OCI-LY7 (cell line): ENCODE measurements around the gene KAZN. TPM values are rescaled to one million over a fixed set of nuclear protein-coding genes. Genes with fewer than 3 reads are reported as not detected.

Source experiments
- BruUV-seq: library from RNA; stranded (reverse); fragments of 400-500 nt; replicated peaks from 2 replicates; lab custom pipeline; 2021; lab: Mats Ljungman, UMichigan
- CTCF ChIA-PET: fragments of 300-600 bp; sonication (Branson Sonifier 250); formaldehyde crosslinking; loops from one replicate; lab custom pipeline; 2022; ENCODE audit warnings: antibody characterized with exemption; ENCODE audit not compliant: unreplicated experiment; lab: Charles Lee
- POLR2A ChIA-PET: fragments of 300-600 bp; sonication (Branson Sonifier 250); formaldehyde crosslinking; loops from one replicate; lab custom pipeline; 2022; ENCODE audit warnings: antibody characterized with exemption; lab: Charles Lee
- DNase-seq: peaks from one replicate; pipeline ENCODE4 v3.0.0-alpha.2; 2015; ENCODE audit warnings: low spot score
- H2AFZ ChIP-seq: fragments of 200-600 bp; sonication (generic), shearing (Covaris generic); 2 replicates; pipeline ENCODE4 v1.6.1; 2014; ENCODE audit warnings: mild to moderate bottlenecking, antibody characterized with exemption, low read length, moderate library complexity
- H3K27ac ChIP-seq: fragments of 200-600 bp; sonication (generic); 2 replicates; pipeline ENCODE4 v1.5.1; 2014; ENCODE audit warnings: mixed run types, low read depth, mild to moderate bottlenecking, moderate library complexity, low read length, inconsistent platforms; ENCODE audit not compliant: poor library complexity, severe bottlenecking
- H3K36me3 ChIP-seq: fragments of 200-600 bp; sonication (generic); 2 replicates; pipeline ENCODE4 v1.6.1; 2014; ENCODE audit warnings: mild to moderate bottlenecking, antibody characterized with exemption, low read length, moderate library complexity, mixed read lengths; ENCODE audit not compliant: insufficient read depth
- H3K4me1 ChIP-seq: fragments of 200-600 bp; sonication (generic); 2 replicates; pipeline ENCODE4 v1.5.1; 2014; ENCODE audit warnings: mild to moderate bottlenecking, low read length; ENCODE audit not compliant: insufficient read depth, poor library complexity, severe bottlenecking
- H3K4me2 ChIP-seq: fragments of 200-600 bp; sonication (generic); 2 replicates; pipeline ENCODE4 v1.6.1; 2014; ENCODE audit warnings: mild to moderate bottlenecking, low read length
- H3K4me3 ChIP-seq: fragments of 200-600 bp; sonication (generic); 2 replicates; pipeline ENCODE4 v1.5.1; 2014; ENCODE audit warnings: mild to moderate bottlenecking, low read depth, low read length; ENCODE audit not compliant: poor library complexity, severe bottlenecking
- H3K79me2 ChIP-seq: fragments of 200-600 bp; sonication (generic); 2 replicates; pipeline ENCODE4 v1.6.1; 2016; ENCODE audit warnings: low read depth, mild to moderate bottlenecking, low read length, moderate library complexity, mixed read lengths; ENCODE audit not compliant: insufficient read depth
- H3K9me2 ChIP-seq: fragments of 200-600 bp; sonication (generic); 2 replicates; pipeline ENCODE4 v1.6.1; 2016; ENCODE audit warnings: mild to moderate bottlenecking, low read length, mixed read lengths; ENCODE audit not compliant: insufficient read depth
- H3K9me3 ChIP-seq: fragments of 200-600 bp; sonication (generic); 2 replicates; pipeline ENCODE4 v1.6.1; 2014; ENCODE audit warnings: mild to moderate bottlenecking, mixed run types, low read length, mixed read lengths
- H4K20me1 ChIP-seq: fragments of 200-600 bp; sonication (generic); 2 replicates; pipeline ENCODE4 v1.6.1; 2014; ENCODE audit warnings: mild to moderate bottlenecking, antibody characterized with exemption, low read length, moderate library complexity, mixed read lengths; ENCODE audit not compliant: insufficient read depth
- EZH2phosphoT487 ChIP-seq: fragments of 200-600 bp; sonication (generic); IDR thresholded peaks from 2 replicates; pipeline ENCODE4 v1.6.1; 2018; ENCODE audit warnings: low read depth, borderline replicate concordance, mild to moderate bottlenecking, mixed run types, antibody characterized with exemption, low read length, moderate library complexity, mixed read lengths
- intact Hi-C: fragments of 100-400 bp; cut with micrococcal nuclease; formaldehyde crosslinking; loops from one replicate; pipeline ENCODE4 v1.10.0; 2022; ENCODE audit not compliant: unreplicated experiment
- total RNA-seq, 2 experiments: library from RNA; depleted of rRNA in 1 of 2; stranded (reverse); fragments of >200 nt in 1 of 2; shearing (Covaris generic) in 1 of 2; gene quantifications; 2 replicates each; pipeline ENCODE4 v1.2.3, GENCODE V29; 2014 to 2022
- TF ChIP-seq, protein P1 (sequence below): fragments of 200-600 bp; sonication (generic); conservative IDR thresholded peaks from 2 replicates; pipeline ENCODE4 v1.5.1; 2014; ENCODE audit warnings: mild to moderate bottlenecking, antibody characterized with exemption, low read length, moderate library complexity, mixed read lengths

KAZN gene
- total RNA-seq, 2 experiments from 2014 or later: 0.40 to 2.4 TPM

DNA sequence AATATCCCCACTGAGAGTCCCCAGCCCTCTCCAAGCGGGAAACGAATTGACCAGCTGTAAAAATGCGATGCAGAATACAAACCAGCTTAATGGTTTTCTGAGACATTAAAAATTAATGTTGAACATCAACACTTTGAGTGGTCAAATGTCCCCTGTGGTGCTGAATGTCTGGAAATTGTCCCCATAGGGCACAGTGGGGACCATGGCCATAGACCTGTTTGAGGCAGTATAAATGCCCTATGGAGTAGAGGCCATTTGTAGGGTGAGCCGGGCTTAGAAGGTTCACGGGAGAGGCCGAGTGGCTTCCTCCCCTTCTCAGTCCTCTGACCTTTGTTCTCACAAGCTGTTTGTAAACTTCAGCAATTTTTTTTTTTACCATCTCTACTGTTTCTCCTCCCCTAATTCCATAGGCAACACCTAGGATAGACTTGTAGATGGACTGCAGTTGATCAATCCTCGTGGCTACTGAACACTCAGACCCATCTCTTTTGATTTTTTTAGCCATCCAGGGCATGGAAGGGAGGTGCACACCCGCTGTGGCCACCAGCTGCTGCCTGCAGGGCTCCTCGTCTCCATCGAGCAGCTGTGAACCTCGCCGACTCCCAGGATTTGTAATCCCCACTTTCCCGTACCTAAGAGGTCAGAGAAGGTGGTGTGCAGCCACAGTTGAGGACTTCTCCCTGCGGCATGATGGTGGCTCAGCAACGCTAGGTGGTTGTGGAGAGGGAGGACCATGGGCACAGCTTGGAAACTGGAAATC lies 41.0 kb downstream of the KAZN start:
- no peak for DNase-seq
- no peak overlapping the region for H3K4me3 ChIP-seq
- no peaks in the 10 kb centered on the region for H3K79me2 ChIP-seq
- H3K4me1 ChIP-seq: no peaks in the 10 kb centered on the region
- ChIA-PET CTCF (interaction anchor here (1.0 kb wide), 1 partner anchor 55 kb away, joined by 4 read pairs; no protein-coding TSS in a partner anchor), POLR2A (no interaction called here)
- H3K36me3 ChIP-seq: no peaks in the 10 kb centered on the region
- no peaks in the 10 kb centered on the region for H4K20me1 ChIP-seq
- no peak overlapping the region for H3K4me2 ChIP-seq
- intact Hi-C loops: no loop called here
- no peaks in the 10 kb centered on the region for H3K9me2 ChIP-seq
- H3K9me3 ChIP-seq: peaks cover 6% of the 10 kb centered on the region; the same call in 1 of the 2 replicates
- BruUV-seq: no TSS peak
- H3K27ac ChIP-seq: no peak overlapping the region
- TF ChIP-seq, protein P1, sequence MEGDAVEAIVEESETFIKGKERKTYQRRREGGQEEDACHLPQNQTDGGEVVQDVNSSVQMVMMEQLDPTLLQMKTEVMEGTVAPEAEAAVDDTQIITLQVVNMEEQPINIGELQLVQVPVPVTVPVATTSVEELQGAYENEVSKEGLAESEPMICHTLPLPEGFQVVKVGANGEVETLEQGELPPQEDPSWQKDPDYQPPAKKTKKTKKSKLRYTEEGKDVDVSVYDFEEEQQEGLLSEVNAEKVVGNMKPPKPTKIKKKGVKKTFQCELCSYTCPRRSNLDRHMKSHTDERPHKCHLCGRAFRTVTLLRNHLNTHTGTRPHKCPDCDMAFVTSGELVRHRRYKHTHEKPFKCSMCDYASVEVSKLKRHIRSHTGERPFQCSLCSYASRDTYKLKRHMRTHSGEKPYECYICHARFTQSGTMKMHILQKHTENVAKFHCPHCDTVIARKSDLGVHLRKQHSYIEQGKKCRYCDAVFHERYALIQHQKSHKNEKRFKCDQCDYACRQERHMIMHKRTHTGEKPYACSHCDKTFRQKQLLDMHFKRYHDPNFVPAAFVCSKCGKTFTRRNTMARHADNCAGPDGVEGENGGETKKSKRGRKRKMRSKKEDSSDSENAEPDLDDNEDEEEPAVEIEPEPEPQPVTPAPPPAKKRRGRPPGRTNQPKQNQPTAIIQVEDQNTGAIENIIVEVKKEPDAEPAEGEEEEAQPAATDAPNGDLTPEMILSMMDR: no peak
- TF ChIP-seq EZH2phosphoT487: no peak
- no peak overlapping the region for H2AFZ ChIP-seq

DNA sequence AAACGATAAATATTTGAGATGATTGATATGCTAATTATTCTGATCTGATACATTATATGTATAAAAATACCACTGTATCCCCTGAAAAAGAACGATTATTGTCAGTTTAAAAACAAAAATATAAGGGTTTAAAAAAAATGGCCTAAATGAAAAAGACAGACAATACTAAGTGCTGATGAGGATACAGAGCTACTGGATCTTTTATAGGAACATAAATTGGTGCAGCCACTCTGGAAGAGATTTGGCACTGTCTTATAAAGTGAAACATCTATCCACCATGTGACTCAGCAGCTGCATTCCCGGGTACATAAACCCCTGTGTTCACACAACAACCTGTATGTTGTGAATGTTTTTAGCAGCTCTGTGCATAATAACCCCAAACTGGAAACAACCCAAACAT lies 44.2 kb downstream of the KAZN start:
- DNase-seq: no peak
- H3K27ac ChIP-seq: no peak overlapping the region
- H3K9me3 ChIP-seq: peaks cover 10% of the 10 kb centered on the region
- CTCF ChIA-PET: no interaction called here
- no peak for TF ChIP-seq EZH2phosphoT487
- TF ChIP-seq, protein P1: no peak
- H3K36me3 ChIP-seq: no peaks in the 10 kb centered on the region
- intact Hi-C loops: no loop called here
- no peaks in the 10 kb centered on the region for H3K9me2 ChIP-seq
- H3K4me1 ChIP-seq: no peaks in the 10 kb centered on the region
- H3K4me3 ChIP-seq: no peak overlapping the region
- H2AFZ ChIP-seq: no peak overlapping the region
- no TSS peak for BruUV-seq
- no peaks in the 10 kb centered on the region for H3K79me2 ChIP-seq
- no peak overlapping the region for H3K4me2 ChIP-seq
- POLR2A ChIA-PET: no interaction called here
- no peaks in the 10 kb centered on the region for H4K20me1 ChIP-seq

DNA sequence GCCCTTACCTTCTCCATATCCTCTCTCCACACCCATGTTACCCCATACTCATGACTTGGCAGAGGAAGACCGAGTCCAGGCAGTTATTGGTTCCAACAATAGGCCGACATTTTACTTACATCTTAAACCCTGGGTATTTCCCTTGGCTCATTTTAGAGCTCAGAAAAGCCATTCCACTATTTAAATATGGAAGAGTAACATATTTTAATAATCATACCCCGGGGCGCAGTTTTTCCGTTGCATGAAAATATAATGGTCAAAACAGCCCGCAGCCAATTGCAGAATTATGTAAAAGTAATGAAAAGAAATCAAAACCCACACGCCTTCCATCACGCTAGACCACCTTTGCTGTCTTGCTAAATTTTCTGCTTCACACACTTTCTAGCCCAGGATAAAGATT lies 48.5 kb downstream of the KAZN start:
- Histone ChIP-seq H3K4me2 (no peak overlapping the region), H3K9me3 (peaks cover 10% of the 10 kb centered on the region), H3K4me3 (no peak overlapping the region), H3K79me2 (no peaks in the 10 kb centered on the region), H3K36me3 (no peaks in the 10 kb centered on the region), H4K20me1 (no peaks in the 10 kb centered on the region), H3K9me2 (no peaks in the 10 kb centered on the region), H3K27ac (no peak overlapping the region), H3K4me1 (no peaks in the 10 kb centered on the region), H2AFZ (no peak overlapping the region)
- TF ChIP-seq, protein P1: no peak
- no peak for TF ChIP-seq EZH2phosphoT487
- BruUV-seq: no TSS peak
- intact Hi-C loops: no loop called here
- DNase-seq: no peak
- ChIA-PET POLR2A (no interaction called here), CTCF (no interaction called here)
